GM18498 (cell line): ENCODE data around the gene ZCCHC2.

Experiments
- ATAC-seq: cut with Tn5 transposase; IDR thresholded peaks from one replicate; pipeline ENCODE4 v1.9.1; 2021; ENCODE audit warnings: mild to moderate bottlenecking, moderate library complexity; ENCODE audit not compliant: unreplicated experiment

The ZCCHC2 gene

DNA sequence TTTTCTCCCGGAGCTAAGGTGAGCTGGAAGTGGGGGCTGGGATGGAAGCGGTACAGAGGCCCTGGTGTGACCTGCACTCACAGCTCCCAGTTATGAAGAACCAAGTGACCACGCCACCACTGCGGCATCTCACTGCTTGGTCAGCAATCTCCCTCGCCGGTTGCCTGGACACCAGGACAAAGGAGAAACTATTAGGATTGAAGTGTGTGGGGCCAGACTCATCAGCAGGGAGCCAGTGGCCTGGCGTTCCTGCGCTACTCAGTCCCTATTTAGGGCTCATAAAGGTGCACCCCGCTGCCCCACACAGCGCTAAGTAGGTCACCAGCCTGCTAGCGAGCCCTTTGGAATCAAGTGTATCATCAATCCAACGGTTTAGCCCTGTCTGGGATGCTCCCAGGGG lies 82.9 kb downstream of the ZCCHC2 start:
- ATAC-seq = no peak

- ATAC-seq = no peak
Measured at GRCh38 chr18:62606106-62606505, 83.3 kb downstream of the ZCCHC2 start.

DNA sequence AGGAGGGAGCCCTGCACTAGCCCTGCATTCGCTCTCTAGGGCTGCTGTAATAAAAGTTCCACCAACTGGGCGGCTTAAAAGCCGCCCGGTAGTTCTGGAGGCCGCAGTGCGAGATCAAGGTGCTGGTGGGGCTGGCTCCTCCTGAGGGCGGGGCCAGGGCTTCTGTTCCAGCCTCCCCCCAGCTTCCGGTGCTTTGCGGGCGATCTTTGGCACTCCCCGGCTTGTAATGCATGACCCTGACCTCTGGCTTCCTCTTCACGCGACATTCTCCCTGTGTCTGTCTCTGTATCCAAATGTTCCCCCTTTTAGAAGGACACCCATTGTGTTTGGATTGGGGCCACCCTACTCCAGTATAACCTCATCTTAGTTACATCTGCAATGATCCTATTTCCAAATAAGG lies 84.5 kb downstream of the ZCCHC2 start:
- ATAC-seq = no peak

GRCh38 chr18:62607708-62608428 lies 85.0 kb downstream of the ZCCHC2 start:
- ATAC-seq = no peak

- ATAC-seq = no peak
Measured at GRCh38 chr18:62609764-62610163, 86.9 kb downstream of the ZCCHC2 start.

DNA sequence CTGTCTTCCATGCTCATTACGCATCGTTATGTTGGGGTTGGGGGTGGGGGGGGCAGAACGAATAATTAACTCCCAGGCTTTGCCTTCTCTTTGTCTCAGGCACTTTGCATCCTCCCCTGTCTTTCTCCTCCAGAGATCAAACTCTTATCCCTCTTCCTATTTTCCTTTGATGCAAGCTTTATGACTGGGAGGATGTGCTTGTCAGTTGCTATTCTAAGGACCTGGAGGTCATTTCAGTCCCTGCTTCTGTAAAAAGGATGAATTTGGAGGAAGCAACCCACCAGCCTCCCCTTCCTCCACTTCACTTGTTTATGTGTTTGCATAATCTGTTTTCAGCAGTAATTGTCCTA lies 87.5 kb downstream of the ZCCHC2 start:
- no peak for ATAC-seq

DNA sequence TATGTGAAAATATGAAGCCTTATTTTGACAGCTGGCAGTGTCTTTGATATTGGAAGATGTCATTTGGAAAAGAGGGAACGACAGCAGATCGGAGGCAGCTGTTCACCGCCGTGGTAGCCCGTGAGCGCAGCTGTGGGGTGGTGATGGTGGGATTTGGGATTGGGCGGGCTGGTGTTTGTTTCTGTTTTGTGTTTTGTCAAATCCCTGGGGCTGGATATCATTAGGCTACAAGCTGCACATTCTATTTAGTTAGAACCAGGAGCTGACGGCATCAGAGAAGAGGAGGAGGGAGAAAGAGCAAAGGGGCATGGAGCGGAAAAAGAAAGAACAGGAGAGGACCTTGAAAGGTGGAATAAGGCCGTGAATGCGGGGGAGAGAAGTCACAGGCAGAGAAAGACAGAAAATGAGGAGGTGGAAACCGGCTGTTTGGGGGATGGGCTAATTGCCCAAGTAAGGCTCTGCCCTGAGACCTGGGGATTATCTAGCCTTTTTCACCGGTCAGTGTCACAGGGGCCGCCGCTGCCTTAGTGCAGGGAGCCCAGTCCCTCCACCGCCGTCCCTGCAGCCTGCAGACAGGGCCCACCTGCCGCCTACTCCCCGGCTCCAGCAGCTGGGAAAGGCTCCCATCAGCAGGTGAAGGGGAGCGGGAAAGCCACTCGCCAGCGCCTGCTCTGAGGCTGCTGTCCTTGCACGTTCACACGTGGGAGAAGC lies 88.0 kb downstream of the ZCCHC2 start:
- ATAC-seq = no peak

DNA sequence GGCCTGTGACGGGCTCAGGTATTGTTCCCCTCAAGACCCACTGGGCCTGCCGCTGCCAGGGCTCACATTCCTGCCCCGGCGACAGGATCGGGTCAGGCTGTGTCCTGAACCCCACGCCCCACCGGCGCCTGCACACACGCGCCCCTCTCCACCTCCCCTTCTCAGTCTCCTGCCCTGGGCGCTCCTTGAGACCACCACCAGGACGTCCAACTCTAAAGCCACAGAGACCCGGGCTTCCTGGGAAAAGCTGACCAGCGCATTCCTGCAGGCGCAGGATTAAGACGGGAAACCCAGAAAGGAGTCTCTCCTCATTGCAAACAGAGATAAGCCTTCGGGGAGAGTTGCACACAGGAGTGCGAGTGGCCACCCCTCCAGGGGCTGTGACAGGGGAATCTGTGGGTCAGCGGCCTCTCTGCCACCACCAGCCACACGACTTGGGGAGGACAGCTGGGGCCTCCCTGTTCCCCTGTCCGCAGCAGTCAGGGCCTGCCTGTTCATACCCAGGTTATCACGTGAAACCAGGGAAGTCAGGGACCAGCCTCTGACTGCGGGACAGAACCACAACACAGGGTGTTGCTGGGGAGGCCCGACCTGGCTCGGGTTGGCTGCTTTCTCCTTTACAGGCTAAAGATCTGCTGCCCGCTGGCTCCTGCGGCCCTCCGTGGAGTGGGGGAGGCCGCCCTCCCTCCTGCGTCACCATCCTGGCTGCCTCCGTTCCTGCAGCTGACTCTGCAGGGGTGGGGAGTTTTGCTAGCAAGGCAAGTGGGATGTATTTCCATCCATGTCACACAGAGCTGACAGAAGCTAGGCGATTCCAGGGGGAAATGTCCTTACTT lies 88.8 kb downstream of the ZCCHC2 start:
- ATAC-seq = no peak

- ATAC-seq = no peak
Measured at GRCh38 chr18:62612289-62612645, 89.4 kb downstream of the ZCCHC2 start.

GRCh38 chr18:62612776-62613175 lies 90.0 kb downstream of the ZCCHC2 start:
- no peak for ATAC-seq

DNA sequence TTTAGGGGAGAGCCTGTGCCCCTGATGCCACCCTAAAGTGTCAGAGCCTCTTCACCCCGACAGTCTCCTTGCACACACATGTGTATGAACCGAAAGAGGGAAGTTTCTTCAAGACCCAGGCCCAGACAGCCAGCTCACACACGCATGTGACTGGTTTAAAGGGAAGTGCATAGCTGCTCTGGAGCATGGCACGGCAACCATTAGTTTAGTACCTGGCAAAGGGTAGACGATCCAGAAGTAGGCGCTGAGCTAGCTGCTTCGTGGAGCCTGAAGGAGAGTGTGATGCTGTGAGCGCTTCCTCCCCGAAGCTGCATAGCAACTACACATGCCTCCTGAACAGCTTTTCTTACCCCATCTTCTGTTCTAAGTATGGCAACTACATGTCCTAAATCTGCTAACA lies 91.7 kb downstream of the ZCCHC2 start:
- no peak for ATAC-seq

- ATAC-seq = no peak
Measured at GRCh38 chr18:62616331-62616805, 93.5 kb downstream of the ZCCHC2 start.

GRCh38 chr18:62617793-62618591 lies 95.2 kb downstream of the ZCCHC2 start:
- ATAC-seq = no peak

- ATAC-seq = no peak
Measured at GRCh38 chr18:62618735-62619134, 95.9 kb downstream of the ZCCHC2 start.

DNA sequence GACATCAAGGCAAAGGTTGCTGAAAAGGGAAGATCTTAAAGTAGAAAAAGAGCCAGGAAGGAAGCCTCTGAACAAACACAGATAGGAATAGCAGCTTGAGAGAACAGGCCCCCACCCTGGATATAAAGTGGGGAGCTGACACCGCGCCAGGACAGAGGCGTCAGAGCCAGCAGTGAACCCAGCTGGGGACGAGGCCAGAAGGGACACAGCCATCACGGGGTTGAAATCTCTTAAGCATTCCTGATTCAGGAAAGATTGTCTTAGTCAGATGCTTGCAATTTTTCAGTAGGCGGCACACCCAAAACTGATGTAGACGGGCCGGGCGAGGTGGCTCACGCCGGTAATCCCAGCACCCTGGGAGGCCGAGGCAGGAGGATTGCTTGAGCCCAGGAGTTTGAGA lies 98.7 kb downstream of the ZCCHC2 start:
- ATAC-seq = no peak

DNA sequence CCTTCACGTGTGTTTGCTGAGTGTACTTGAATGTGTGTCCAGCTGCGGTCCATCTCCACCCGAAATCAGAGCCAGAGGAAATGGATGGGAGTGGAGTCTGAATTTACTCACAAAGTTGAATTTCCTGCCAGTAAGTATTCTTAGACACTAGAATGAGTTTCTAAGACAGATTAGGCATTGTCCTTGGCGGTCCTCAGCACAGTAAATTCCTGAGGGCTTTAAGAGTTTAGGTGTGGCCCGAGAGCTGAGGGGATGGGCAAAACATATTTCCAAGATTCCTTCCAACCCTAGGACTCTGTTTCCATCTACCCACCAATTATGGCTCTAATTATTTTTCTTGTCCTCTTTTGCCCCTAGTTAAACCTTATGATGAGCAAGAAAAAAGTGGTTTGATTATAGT lies 102.2 kb downstream of the ZCCHC2 start:
- no peak for ATAC-seq
